ENCODE measurements around the gene C19orf12.

C19orf12 gene

DNA sequence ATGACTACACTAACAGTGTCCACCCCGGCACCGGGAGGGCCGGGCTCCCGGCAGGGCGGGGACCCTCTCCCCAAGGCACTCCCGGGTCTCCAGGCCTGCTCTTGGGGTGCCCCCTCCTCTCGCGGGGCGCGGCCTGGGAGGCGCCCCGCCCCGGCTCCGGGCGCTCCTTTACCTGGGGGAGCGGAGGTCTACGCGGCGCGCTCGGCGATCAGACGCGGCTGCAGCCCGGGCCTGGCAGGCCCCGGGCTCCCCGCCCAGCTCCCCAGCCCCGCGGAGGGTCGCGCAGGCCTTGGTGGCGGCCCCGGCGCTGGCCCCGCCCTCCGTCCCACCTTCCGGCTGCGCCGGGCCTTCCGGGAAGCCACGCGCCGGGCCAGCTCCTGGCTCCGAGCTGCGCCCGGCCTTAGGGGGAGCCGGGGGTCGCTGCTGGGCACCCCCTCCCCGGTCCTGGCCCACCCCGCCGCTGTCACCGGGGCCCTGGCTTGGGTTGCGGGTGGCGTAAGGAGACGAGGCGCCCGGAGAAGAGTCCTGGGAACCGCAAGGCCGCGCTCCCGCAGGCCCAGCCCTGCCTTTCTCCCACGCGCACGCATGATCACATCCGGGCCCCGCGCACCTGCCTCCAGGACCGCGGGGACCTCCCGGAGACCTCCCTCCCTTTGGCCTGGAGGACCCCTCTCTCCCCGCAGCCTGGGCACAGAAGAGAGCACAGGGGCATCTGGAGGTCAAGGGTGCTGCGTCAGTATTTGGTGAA, at the start of gene C19orf12:
Gene C19orf12 (minus strand): TSS at position 309 of the 748 bp plus-strand sequence. CDS start 6,848 bp downstream, outside the sequence.
- Mint-ChIP-seq H3K4me3 (peak within 1 kb of the TSS; percentile 83), H3K27ac (peak within 1 kb of the TSS; percentile 95), H3K36me3 (peaks cover 27% of the 10 kb centered on the region), H3K4me1 (peaks cover 61% of the 10 kb centered on the region), H3K9me3 (no peaks in the 10 kb centered on the region)
- DNase-seq (ENCODE audit: low spot score in 2 of 2) (peak; percentile 56 to 88), ATAC-seq (peak; percentile 77)

DNA sequence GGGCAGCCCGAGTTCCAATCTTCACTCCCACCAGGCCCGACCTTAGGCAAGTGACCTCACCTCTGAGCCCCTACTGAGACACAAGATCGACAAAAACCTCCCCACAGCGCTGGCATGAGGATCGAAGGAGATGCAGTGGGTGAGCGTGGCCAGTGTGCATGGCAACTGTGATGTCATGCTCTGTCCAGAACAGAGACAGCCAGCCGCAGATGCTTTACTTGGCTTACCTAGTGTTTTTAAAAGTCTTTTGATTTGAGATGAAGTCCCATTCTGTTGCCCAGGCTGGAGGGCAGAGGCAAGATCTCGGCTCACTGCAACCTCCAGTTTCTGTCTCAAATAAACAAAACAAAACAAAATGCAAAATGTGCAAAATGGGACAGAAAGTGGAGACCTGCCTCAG, 49.3 kb upstream of the C19orf12 start:
- Mint-ChIP-seq H3K36me3 (no peaks in the 10 kb centered on the region), H3K4me3 (no peak overlapping the region), H3K4me1 (no peaks in the 10 kb centered on the region), H3K9me3 (no peaks in the 10 kb centered on the region), H3K27ac (no peak overlapping the region)
- DNase-seq (ENCODE audit: low spot score in 2 of 2) (no peak), ATAC-seq (no peak)

DNA sequence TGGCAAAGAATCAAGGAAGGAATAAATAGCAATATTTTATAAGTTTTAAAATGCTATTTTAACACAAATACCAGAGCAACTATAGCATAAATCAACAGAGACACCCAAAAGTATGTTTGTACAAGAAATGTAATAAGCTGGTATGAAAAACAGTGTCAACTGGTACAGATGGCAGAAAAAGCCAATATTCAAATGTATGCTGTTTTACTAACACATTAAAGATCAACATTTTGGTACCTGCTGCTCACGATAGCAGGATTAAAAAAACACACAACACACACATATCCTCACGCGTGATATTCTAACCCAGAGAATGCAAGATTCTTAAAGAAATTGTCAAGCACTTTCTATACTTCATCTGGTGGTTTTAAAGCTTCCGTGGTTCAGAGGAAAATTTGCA, 48.1 kb upstream of the C19orf12 start:
- DNase-seq (ENCODE audit: low spot score in 2 of 2) (no peak), ATAC-seq (no peak)
- Mint-ChIP-seq H3K4me3 (no peak overlapping the region), H3K4me1 (no peaks in the 10 kb centered on the region), H3K27ac (no peak overlapping the region), H3K9me3 (no peaks in the 10 kb centered on the region), H3K36me3 (no peaks in the 10 kb centered on the region)

DNA sequence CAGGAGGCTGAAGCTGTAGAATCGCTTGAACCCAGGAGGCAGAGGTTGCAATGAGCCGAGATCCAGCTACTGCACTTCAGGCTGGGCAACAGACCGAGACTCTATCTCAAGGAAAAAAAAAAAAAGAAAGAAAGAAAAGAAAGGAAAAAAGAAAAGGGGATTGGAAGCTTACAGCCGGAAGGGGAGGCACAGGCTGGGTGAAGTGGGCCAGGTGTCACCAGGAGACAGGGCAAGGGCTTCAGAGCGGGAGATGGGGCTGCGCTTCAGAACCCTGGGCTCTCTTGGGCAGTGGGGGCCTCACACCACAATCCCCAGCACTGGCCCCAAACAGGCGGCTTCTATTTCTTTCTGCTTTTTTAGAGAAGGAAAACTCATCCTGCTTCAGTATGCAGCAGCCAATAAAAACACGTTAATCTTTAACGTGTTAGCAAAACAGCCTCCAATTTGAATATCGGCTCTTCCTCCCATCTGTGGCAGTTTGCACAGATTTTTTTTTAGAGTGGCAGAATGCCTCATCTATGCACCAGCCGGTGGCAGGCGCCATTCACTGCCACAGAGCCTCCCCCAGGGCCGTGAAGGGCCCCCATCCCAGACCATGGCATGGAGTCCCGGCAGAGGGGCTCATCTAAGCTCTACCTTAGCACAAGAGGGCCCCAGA, 46.6 kb upstream of the C19orf12 start:
- no peaks in the 10 kb centered on the region for H3K4me1 Mint-ChIP-seq
- no peak overlapping the region for H3K4me3 Mint-ChIP-seq
- H3K27ac Mint-ChIP-seq, result no peak overlapping the region
- H3K9me3 Mint-ChIP-seq, result no peaks in the 10 kb centered on the region
- H3K36me3 Mint-ChIP-seq, result no peaks in the 10 kb centered on the region
- no peak for ATAC-seq
- no peak for DNase-seq (ENCODE audit: low spot score in 2 of 2)

DNA sequence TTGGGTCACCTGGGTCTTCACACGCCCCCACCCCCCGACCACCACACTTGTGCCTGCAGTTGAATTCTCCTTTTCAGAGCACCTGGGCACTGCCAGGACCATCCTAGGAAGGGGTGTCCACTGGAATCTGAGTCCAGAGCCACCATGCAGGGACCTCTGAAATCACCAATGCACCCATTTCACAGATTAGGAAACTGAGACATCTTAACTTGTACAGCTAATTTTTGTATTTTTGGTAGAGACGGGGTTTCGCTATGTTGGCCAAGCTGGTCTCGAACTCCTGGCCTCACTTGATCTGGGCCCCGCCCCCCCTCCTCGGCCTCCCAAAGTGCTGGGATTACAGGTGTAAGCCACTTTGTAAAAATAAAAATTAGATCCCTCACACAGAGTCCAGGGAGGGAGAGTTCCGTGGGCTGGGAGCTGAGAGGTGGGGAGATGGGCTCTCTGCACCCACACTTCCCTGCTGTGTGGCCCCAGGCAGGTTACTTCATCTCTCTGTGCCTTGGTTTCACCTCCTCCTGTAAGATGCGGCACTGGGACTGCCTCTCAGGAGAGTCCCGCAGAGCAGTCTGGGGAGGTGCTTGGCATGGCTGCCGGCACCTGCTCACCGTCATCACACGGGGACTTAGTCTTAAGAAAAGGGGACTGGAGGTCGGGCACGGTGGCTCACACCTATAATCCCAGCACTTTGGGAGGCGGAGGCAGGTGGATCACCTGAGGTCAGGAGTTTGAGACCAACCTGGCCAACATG, 45.9 kb upstream of the C19orf12 start:
- no peak for DNase-seq (ENCODE audit: low spot score in 2 of 2)
- Mint-ChIP-seq H3K27ac (no peak overlapping the region), H3K4me3 (peak overlapping the region; percentile 57), H3K4me1 (no peaks in the 10 kb centered on the region), H3K9me3 (no peaks in the 10 kb centered on the region), H3K36me3 (no peaks in the 10 kb centered on the region)
- no peak for ATAC-seq

DNA sequence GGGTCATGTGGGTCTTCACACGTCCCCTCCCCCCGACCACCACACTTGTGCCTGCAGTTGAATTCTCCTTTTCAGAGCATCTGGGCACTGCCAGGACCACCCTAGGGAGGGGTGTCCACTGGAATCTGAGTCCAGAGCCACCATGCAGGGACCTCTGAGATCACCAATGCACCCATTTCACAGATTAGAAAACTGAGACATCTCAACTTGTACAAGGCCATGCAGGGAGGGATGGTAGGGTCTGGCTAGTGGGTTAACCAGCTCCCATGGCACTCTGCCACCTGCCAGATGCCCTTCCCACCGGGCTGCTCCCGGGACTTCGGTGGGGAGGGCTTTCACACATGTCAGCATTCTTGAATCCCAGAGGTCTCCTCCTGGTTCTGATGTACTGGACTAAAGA, 44.3 kb upstream of the C19orf12 start:
- no peak for DNase-seq (ENCODE audit: low spot score in 2 of 2)
- no peaks in the 10 kb centered on the region for H3K9me3 Mint-ChIP-seq
- H3K36me3 Mint-ChIP-seq, result no peaks in the 10 kb centered on the region
- H3K4me1 Mint-ChIP-seq, result no peaks in the 10 kb centered on the region
- H3K27ac Mint-ChIP-seq, result no peak overlapping the region
- ATAC-seq, result no peak
- no peak overlapping the region for H3K4me3 Mint-ChIP-seq

DNA sequence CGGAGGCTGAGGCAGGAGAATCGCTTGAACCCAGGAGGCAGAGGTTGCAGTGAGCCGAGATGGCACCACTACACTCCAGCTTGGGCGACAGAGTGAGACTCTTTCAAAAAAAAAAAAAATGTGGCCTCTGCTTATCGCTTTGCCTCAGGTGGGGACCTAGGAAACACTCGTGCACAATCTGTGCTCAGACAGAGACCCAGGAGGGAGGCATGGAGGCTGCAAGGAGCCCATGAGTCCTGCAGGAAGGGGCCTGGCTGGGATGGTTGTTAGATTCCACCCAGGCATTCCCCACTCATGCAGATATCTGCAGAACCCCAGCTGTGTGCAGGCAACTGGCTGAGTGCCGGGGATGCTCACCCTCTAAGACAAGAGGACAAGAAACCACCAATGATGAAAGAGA, 43.8 kb upstream of the C19orf12 start:
- no peak for ATAC-seq
- Mint-ChIP-seq H3K4me1 (no peaks in the 10 kb centered on the region), H3K27ac (no peak overlapping the region), H3K9me3 (no peaks in the 10 kb centered on the region), H3K4me3 (no peak overlapping the region), H3K36me3 (no peaks in the 10 kb centered on the region)
- no peak for DNase-seq (ENCODE audit: low spot score in 2 of 2)

DNA sequence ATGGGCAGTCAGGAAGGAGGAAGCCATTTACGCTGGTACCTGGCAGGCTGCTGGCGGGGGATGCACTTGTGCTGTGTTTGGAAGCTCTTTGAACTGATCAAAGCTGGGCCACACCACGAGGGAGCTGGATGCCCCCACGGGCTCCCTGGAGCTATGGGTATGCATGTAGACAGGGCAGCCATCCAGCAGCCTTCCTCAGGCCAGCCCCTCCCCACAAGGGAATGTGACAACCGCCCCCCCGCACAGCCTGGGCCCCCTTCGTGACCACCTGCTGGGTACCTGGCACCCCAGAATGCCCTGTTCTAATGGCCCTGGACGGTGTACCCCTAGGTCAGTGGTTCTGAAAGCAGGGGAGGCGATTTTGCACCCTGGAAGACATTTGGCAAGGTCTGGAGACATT, 42.5 kb upstream of the C19orf12 start:
- Mint-ChIP-seq H3K36me3 (no peaks in the 10 kb centered on the region), H3K4me1 (no peaks in the 10 kb centered on the region), H3K4me3 (no peak overlapping the region), H3K27ac (no peak overlapping the region), H3K9me3 (no peaks in the 10 kb centered on the region)
- DNase-seq (ENCODE audit: low spot score in 2 of 2), result no peak
- ATAC-seq, result no peak

DNA sequence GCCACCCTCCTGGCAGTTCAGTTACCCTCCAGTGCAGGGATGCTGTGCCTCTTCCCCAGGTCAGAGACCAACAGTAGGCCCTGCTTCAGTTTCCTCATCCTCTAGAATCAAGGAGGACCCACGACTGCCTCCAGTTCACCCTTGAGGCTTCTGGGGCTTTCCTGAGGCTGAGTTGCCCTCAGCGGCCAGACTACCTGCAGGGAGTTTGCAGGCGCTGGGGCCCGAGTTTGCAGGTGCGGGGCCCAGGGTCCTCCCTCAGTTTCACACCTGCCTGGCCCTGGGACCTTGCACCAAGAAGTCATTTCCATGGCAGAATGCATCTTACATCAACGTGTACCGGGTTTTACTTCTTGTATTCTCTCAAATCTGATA, 38.9 kb upstream of the C19orf12 start:
- Mint-ChIP-seq H3K36me3 (no peaks in the 10 kb centered on the region), H3K27ac (no peak overlapping the region), H3K9me3 (no peaks in the 10 kb centered on the region), H3K4me3 (no peak overlapping the region), H3K4me1 (no peaks in the 10 kb centered on the region)
- DNase-seq (ENCODE audit: low spot score in 2 of 2) (no peak), ATAC-seq (no peak)

DNA sequence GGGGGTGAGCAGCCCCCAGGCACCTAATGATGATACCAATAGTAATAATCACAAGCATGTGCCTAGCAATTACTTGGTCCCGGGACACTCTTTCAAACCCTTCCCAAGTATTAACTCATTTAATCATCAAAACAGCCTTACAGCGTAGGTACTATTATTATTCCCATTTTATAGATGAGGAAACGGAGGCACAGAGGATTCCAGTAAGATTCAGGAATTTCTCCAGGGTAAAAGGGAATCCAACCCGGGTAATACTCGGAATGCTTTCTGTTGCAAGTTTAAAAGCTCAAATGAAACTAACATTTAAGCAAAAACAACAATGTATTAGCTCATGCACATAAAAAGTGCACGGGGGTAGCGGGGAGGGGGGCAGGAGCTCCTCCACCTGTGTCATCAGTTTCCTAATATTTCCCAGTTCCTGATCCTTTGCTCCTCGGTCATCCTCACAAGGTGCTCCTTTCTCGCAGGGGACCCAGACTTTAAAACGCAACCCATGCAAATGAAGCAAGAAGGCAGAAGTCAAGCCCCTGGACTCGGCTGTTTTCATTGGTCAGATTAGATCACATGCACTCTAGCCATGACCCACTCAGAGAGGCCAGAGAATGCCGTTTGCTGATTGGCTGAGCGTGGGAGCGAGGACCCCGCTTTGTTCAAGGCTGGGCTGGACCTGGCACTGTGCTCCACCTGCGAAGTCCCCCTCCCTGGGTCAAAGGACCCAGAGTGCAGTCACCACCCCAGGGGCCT, 38.3 kb upstream of the C19orf12 start:
- ATAC-seq, result no peak
- Mint-ChIP-seq H3K27ac (no peak overlapping the region), H3K9me3 (no peaks in the 10 kb centered on the region), H3K4me1 (no peaks in the 10 kb centered on the region), H3K36me3 (no peaks in the 10 kb centered on the region), H3K4me3 (no peak overlapping the region)
- no peak for DNase-seq (ENCODE audit: low spot score in 2 of 2)

DNA sequence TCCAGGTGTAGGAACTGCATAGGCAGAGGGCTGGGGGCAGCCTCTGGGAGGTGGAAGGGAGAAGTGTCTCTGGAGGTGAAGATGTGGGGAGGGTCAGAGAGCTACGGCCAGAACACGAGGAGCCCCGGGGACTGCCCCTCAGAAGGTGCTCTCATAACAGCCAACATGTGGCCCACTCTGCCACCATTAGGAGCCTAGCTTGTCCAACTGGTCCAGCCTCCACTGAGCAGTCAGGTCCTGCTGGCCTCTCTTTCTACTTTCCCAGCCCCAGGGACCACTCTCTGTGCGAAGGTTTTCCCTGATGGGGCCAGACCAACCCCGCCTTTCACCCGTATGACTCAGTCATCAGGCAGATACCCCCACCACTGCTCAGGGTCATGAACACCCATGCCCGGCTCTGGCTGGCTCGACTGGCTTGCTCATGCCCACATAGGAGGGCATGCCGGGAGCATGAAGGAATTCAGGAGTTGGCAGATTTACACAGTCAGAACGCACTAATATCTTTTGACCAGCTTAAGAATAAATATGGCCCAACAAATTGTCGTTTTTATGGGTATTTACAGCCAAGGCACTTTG, 37.5 kb upstream of the C19orf12 start:
- no peak overlapping the region for H3K27ac Mint-ChIP-seq
- H3K9me3 Mint-ChIP-seq, result no peaks in the 10 kb centered on the region
- DNase-seq (ENCODE audit: low spot score in 2 of 2) (no peak), ATAC-seq (peak; percentile 19)
- H3K36me3 Mint-ChIP-seq, result no peaks in the 10 kb centered on the region
- H3K4me1 Mint-ChIP-seq, result no peaks in the 10 kb centered on the region
- no peak overlapping the region for H3K4me3 Mint-ChIP-seq

DNA sequence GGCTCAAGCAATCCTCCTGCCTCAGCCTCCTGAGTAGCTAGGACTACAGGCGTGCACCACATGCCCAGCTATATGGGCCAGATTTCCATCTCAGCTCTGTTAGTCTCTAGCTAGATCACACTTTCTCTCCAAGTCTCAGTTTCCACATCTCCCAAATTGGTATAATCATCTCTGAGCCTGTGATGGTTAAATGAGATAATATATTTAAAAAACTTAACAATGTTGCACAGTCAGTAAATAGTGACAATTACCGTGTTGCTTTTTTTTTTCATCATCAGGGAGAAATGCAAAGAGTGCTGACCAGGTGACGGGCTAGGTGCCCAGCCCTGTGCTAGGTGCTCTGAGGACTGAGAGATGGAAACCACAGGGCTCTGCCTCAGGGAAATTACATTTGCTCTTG, 36.9 kb upstream of the C19orf12 start:
- Mint-ChIP-seq H3K9me3 (no peaks in the 10 kb centered on the region), H3K4me1 (no peaks in the 10 kb centered on the region), H3K27ac (no peak overlapping the region), H3K36me3 (no peaks in the 10 kb centered on the region), H3K4me3 (no peak overlapping the region)
- DNase-seq (ENCODE audit: low spot score in 2 of 2) (no peak), ATAC-seq (no peak)

DNA sequence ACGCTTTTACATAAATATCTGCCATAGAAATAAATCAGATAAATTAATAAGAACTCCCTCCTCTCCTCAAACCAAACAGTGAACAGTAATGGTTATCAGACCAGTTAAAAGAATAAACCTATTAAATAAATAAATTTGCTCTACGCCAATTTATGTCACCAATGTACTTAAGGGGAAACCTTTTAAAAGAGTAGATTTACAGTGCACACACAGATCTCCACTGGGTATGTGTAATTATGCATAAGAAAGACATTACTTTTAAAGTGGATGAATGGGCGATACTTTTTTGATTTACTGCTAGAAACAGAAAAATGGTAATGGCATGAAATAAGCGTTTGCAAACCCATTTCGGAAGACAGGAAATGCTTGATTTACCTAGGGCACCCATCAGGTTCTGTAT, 34.9 kb upstream of the C19orf12 start:
- DNase-seq (ENCODE audit: low spot score in 2 of 2), result no peak
- no peaks in the 10 kb centered on the region for H3K9me3 Mint-ChIP-seq
- ATAC-seq, result no peak
- H3K4me3 Mint-ChIP-seq, result no peak overlapping the region
- H3K4me1 Mint-ChIP-seq, result no peaks in the 10 kb centered on the region
- no peaks in the 10 kb centered on the region for H3K36me3 Mint-ChIP-seq
- no peak overlapping the region for H3K27ac Mint-ChIP-seq

DNA sequence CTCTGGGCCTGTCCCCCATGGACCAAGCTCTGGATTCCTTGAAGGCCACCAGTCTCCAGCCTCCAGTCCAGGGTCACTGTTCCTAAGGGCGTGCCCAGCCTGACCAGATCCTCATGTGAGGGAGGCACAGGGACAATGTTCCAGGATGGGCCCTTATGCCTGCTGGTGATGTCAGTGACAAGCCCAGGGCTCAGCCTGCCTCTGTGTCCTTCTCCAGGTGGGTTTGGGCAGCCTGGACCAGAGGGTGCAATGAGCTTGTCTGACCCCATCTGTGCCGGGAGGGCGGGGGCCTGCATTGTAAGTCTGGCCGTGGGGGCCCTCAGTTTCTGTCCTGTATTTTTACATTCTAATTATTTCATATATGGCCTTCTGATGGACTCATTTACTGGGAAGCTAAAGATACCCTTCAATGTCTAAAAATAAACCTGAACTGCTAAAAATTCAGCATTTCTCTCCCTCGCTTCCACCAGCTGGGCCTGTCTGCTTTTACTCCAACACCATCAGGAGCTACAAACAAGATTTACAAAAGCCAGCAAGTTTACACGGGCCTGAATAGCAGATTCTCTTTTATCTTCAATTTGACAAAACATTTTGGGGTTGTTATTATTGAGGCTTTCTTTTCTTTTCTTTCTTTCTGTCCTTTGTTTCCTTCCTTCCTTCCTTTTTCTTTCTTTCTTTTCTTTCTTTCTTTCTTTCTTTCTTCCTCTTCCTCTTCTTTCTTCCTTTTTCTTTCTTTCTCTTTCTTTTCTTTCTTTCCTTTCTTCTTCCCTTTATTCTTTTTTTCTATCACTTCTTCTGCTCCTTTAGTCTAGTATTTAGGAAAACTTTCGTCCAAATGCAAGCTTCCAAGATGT, 34.2 kb upstream of the C19orf12 start:
- Mint-ChIP-seq H3K4me3 (no peak overlapping the region), H3K36me3 (no peaks in the 10 kb centered on the region), H3K27ac (no peak overlapping the region), H3K4me1 (no peaks in the 10 kb centered on the region), H3K9me3 (no peaks in the 10 kb centered on the region)
- ATAC-seq (no peak), DNase-seq (ENCODE audit: low spot score in 2 of 2) (no peak)
